Midbrain (tissue), 1 donor: ENCODE measurements around the gene MOGAT2.
"Not testable (repeated sequence)": the region's sequence is repeated elsewhere in the genome, so short reads cannot be mapped to it uniquely, and the experiment has no call there.

ENCODE experiments used
- DNase-seq: peaks from one replicate; lab custom pipeline; 2025; lab: John Stamatoyannopoulos, UW

MOGAT2 gene

GRCh38 chr11:75717608-75718418 lies at the start of gene MOGAT2:
Gene MOGAT2, plus strand, starts transcription at chr11:75717838. Its CDS starts 51 bp downstream, at chr11:75717889.
- DNase-seq: peak; percentile 9

- DNase-seq: peak; percentile 44
Observed at GRCh38 chr11:75668451-75669297, 49.0 kb upstream of the MOGAT2 start, which contains the start of gene MAP6. Gene MAP6, minus strand, starts transcription at chr11:75669038. Its CDS starts 669 bp downstream, at chr11:75668369.

DNA sequence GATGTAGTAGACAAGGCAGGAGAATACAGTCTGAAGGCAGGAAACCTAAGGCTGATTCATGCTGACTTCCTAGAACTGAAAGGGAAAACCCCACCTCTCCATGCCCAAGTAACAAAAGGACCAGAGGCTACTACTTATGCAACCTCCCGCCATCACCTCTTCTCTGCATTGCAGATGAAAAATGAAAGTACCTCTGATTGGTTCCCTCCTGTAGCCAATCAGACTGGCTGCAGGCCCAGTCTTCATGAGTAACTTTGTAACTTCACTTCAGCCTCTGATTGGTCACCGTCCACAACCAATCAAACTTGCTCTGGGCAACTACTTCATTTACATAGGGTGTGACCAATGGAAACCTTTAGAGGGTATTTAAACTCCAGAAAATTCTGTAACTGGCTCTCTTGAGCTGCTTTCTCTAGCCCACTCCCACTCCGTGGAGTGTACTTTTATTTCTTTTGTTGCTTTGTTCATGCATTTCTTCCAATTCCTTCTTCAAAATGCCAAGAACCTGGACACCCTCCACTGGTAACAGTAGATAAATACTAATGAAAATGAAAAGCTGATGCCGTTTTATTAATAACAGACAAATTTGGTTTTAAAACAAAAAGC lies 43.6 kb upstream of the MOGAT2 start:
- no peak for DNase-seq

DNA sequence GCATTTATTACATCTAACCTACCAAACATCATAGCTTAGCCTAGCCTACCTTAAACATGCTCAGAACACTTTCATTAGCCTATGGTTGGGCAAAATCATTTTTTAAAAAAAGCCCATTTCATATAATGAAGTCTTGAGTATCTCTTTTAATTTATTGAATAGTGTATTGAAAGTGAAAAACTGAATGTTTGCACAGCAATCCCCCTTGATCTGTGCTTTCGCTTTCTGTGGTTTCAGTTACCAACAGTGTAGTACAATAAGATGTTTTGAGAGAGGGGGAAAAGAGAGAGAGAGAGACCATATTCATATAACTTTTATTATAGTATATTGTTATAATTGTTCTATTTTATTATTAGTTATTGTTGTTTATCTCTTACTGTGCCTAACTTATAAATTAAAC lies 40.4 kb upstream of the MOGAT2 start:
- no peak for DNase-seq

- DNase-seq: no peak
Observed at GRCh38 chr11:75677909-75678308, 39.7 kb upstream of the MOGAT2 start.

GRCh38 chr11:75678620-75679259 lies 38.9 kb upstream of the MOGAT2 start:
- no peak for DNase-seq

GRCh38 chr11:75679566-75679965 lies 38.1 kb upstream of the MOGAT2 start:
- no peak for DNase-seq

GRCh38 chr11:75683856-75684255 lies 33.8 kb upstream of the MOGAT2 start:
- not testable (repeated sequence) for DNase-seq

DNA sequence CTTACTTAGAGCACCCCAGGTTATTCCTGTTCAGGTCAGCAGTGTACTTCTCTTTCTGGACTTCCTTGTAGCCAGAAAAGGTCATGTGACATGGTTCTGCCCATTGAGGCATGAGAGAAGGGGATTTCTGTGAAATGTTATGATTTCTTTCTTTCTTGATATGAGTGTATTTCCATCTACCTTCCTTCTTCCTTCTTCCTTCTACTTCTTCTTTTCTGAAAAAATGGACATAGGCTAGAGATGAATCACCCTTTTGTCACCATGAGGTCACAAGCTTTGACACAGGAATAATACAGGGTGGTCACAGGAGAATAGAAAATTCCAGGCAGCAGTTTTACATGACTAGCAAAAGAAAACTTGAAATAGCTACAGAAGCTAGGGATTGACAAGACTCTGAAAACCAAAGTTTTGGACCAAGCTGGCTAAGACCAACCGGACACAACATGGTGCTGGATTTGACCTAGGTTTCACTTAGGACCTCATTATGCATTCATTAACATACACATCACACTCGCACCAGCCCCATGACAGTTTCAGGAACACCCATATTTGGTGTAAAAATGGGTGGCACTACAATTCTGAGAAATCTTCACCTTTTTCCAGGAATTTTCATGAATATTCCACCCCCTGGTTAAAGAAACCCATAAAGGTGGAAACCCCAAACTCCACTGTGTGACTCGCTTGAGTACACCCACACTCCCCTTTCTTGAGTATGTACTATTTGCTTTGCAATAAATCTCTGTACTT lies 27.6 kb upstream of the MOGAT2 start:
- DNase-seq: no peak

GRCh38 chr11:75691804-75692203 lies 25.8 kb upstream of the MOGAT2 start:
- DNase-seq: no peak

GRCh38 chr11:75697906-75698581 lies 19.6 kb upstream of the MOGAT2 start:
- no peak for DNase-seq

DNA sequence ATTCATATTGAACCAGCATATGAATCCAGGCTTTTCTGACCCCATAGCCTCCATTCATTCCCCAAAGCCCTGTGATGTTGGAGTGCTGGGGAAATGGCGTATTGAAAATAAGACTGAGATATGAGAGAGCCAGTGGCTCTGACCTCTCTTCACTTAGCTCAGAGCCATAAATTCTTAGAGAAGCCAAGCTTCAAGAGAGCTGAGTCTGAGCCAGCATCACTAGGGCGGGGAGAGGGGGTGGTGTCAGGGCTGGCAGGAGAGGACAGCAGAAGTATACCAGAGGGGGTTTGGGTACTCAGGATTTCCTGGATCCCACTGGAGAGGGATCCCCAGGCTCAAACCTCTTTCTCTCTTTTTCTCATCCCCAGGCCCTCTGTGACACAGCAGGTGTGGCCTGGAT lies 16.7 kb upstream of the MOGAT2 start:
- no peak for DNase-seq

DNA sequence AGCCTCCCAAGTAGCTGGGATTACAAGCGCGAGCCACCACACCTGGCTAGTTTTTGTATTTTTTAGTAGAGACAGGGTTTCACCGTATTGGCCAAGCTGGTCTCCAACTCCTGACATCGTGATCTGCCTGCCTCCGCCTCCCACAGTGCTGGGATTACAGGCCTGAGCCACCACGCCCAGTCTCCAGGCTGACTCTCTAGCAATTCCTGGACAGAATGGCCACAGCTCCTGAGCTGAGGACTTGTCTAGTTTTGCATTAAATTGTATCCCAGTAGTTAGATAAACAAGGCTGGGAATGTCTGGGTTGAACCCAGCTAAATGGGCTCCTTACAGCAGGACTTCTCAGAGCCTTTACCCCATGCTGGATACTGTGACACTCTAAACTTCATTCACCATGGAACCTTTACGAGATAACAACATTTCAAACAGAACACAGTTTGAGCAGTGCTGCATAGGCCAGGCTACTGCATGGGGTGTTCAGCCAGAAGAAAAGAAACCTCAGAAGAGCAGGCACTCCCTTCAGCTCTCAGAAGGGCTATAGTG lies 13.9 kb upstream of the MOGAT2 start:
- DNase-seq: no peak

GRCh38 chr11:75705541-75705940 lies 12.1 kb upstream of the MOGAT2 start:
- DNase-seq: no peak

GRCh38 chr11:75706260-75706729 lies 11.3 kb upstream of the MOGAT2 start:
- peak; percentile 71 for DNase-seq

- no peak for DNase-seq
Observed at GRCh38 chr11:75714211-75714610, 3.4 kb upstream of the MOGAT2 start.

GRCh38 chr11:75715688-75716087 lies 1.9 kb upstream of the MOGAT2 start:
- DNase-seq: no peak

GRCh38 chr11:75716659-75717058 lies 979 bp upstream of the MOGAT2 start:
- DNase-seq: no peak

DNA sequence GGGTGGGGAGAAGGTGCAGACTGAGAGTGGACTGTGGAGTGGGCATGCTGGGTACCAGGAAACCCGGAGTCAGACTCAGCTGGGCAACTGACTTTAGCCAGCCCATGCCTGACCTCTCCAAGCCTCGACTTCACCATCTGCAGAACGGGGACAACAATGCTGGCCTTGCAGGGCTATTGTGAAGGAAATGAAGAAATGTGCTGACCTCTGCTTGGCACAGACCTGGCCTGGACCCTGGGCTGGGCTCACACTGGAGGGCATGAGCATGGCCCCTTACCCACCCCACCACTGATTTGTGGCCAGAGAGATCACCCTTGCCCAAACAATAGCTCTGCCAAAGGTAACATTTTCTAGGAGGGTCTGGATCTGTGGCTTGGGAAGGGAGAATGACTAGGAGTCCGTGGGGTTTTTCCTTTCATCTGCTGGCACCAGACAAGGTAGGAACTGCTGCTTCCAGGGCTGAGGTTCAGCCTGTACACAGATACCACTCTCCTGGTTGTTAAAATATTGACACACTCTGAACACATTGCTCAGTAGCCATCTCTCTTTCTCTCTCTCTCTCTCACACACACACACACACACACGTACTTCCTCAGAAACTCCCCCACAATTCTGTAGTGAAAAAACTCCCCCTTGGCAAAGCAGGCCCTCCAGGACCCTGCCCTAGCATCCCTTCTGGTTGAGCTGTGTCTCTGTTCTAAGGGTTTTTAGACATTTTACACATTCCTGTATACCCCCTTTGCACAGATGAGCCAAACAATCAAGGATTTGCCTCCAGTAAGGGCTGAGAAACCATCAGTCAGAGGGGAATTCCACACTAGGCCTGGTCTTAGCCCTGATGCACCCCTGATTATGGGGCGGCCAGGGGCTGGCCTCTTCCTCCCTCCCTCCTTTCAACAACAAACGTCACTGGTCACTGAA lies 1.0 kb downstream of the MOGAT2 start:
- no peak for DNase-seq
